Measurements from ENCODE around the gene CSNK1G3. TPM values are rescaled to one million over a fixed set of nuclear protein-coding genes. Genes with fewer than 3 reads are reported as not detected.
"Not testable (repeated sequence)": the region's sequence is repeated elsewhere in the genome, so short reads cannot be mapped to it uniquely, and the experiment has no call there.

The CSNK1G3 gene
- total and polyA plus RNA-seq, 11 donors, result 4.0 to 34.3 (median 25.2) TPM

GRCh38 chr5:123628860-123629544 is 117.0 kb downstream of the CSNK1G3 start:
- Histone ChIP-seq H3K4me1 (no peaks in the 10 kb centered on the region), H3K27me3 (no peaks in the 10 kb centered on the region), H3K4me3 (no peak overlapping the region), H3K9me3 (peaks cover 0 to 42% (median 18%) of the 10 kb centered on the region in 12 donors), H3K36me3 (no peaks in the 10 kb centered on the region), H3K27ac (no peak overlapping the region)
- 88 to 96% (median 92%) methylated on average over 9 to 10 of the region's 10 CpGs for WGBS, 4 donors
- TF ChIP-seq POLR2A (IDR thresholded peaks at IDR 0.05), result no peak
- TF ChIP-seq, protein P1, sequence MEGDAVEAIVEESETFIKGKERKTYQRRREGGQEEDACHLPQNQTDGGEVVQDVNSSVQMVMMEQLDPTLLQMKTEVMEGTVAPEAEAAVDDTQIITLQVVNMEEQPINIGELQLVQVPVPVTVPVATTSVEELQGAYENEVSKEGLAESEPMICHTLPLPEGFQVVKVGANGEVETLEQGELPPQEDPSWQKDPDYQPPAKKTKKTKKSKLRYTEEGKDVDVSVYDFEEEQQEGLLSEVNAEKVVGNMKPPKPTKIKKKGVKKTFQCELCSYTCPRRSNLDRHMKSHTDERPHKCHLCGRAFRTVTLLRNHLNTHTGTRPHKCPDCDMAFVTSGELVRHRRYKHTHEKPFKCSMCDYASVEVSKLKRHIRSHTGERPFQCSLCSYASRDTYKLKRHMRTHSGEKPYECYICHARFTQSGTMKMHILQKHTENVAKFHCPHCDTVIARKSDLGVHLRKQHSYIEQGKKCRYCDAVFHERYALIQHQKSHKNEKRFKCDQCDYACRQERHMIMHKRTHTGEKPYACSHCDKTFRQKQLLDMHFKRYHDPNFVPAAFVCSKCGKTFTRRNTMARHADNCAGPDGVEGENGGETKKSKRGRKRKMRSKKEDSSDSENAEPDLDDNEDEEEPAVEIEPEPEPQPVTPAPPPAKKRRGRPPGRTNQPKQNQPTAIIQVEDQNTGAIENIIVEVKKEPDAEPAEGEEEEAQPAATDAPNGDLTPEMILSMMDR (IDR thresholded peaks at IDR 0.05), result no peak
- peak in 1 of 4 donors; percentile 46 for ATAC-seq
- intact Hi-C loops (cut with DNase I), result no loop called here
- DNase-seq, result peak in 1 of 5 donors; percentile 34

GRCh38 chr5:123636006-123636405 is 124.0 kb downstream of the CSNK1G3 start:
- peaks cover 0 to 16% (median 0%) of the 10 kb centered on the region in 12 donors for H3K9me3 ChIP-seq
- no peak for ATAC-seq
- 95 to 96% (median 96%) methylated on average over 21 of the region's 21 CpGs for WGBS, 4 donors
- DNase-seq, result peak in 1 of 5 donors; percentile 47
- intact Hi-C loops (cut with DNase I), result no loop called here
- H3K4me1 ChIP-seq, result no peaks in the 10 kb centered on the region
- no peak for TF ChIP-seq POLR2A (IDR thresholded peaks at IDR 0.05)
- TF ChIP-seq, protein P1 (IDR thresholded peaks at IDR 0.05), result no peak
- no peak overlapping the region for H3K27ac ChIP-seq
- H3K36me3 ChIP-seq, result no peaks in the 10 kb centered on the region
- no peaks in the 10 kb centered on the region for H3K27me3 ChIP-seq
- H3K4me3 ChIP-seq, result no peak overlapping the region

DNA sequence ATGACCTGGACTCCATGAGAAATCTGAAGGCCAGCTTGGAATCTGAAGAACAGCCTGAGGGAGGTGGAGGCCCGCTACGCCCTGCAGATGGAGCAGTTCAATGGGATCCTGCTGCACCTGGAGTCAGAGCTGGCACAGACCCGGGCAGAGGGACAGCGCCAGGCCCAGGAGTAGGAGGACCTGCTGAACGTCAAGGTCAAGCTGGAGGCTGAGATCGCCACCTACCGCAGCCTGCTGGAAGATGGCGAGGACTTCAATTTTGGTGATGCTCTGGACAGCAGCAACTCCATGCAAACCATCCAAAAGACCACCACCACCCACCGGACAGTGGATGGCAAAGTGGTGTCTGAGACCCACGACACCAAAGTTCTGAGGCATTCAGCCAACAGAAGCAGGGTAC is 125.1 kb downstream of the CSNK1G3 start:
- intact Hi-C loops (cut with DNase I), result not testable (repeated sequence)

GRCh38 chr5:123639244-123639643 is 127.3 kb downstream of the CSNK1G3 start:
- ATAC-seq, result no peak
- DNase-seq, result no peak
- Histone ChIP-seq H3K36me3 (no peaks in the 10 kb centered on the region), H3K27me3 (no peaks in the 10 kb centered on the region), H3K4me1 (no peaks in the 10 kb centered on the region), H3K4me3 (no peak overlapping the region), H3K9me3 (peaks cover 0 to 5% (median 0%) of the 10 kb centered on the region in 12 donors), H3K27ac (no peak overlapping the region)
- 80 to 91% (median 84%) methylated on average over 2 of the region's 2 CpGs for WGBS, 4 donors
- TF ChIP-seq, protein P1 (IDR thresholded peaks at IDR 0.05), result no peak
- no peak for TF ChIP-seq POLR2A (IDR thresholded peaks at IDR 0.05)
- intact Hi-C loops (cut with DNase I), result no loop called here

More for the DNA sequence above, 125.1 kb downstream of the CSNK1G3 start:
- peak in 1 of 5 donors; percentile 27 for DNase-seq
- not testable (repeated sequence) for H3K27ac ChIP-seq, H3K36me3 ChIP-seq, H3K4me3 ChIP-seq, H3K27me3 ChIP-seq, H3K4me1 ChIP-seq, ATAC-seq
- WGBS, 4 donors, result 93 to 96% (median 94%) methylated on average over 7 to 10 of the region's 10 CpGs
- H3K9me3 ChIP-seq, result peaks cover 0 to 10% (median 0%) of the 10 kb centered on the region in 12 donors
